A673 (cell line): ENCODE data around the gene SDK1.

ENCODE experiments used
- EZH2 ChIP-seq: fragments of 200-600 bp; sonication (generic); IDR thresholded peaks from 2 replicates; pipeline ENCODE4 v1.6.1; 2017; ENCODE audit warnings: borderline replicate concordance, low read depth, mild to moderate bottlenecking, mixed read lengths, antibody characterized with exemption, low read length; ENCODE audit not compliant: poor library complexity, severe bottlenecking
- TF ChIP-seq, protein P1 (sequence below): fragments of 300-800, 200-600 bp; sonication (generic); conservative IDR thresholded peaks from 2 replicates; pipeline ENCODE4 v1.5.1; 2017; ENCODE audit warnings: low read depth, mild to moderate bottlenecking, antibody characterized with exemption, low read length, moderate library complexity, mixed read lengths

DNA sequence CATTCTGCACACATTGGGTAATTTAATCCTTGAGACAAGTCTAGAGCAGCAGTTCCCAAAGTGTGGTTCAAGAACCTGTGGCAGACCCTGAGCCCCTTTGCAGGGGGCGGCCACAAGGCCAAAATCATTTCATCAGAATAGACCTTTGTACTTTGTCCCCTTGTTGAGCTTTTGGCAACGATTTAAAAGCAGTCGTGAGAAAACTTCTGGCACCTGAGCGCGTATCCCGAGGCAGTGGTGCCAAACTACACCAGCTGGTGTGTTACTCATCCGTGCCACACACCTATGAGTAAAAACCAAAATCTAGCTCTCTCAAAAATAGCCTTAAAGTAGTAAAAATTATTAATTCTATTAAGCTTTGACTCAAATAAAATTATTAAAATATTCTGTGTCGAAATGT, 306.8 kb downstream of the SDK1 start:
- TF ChIP-seq, protein P1, sequence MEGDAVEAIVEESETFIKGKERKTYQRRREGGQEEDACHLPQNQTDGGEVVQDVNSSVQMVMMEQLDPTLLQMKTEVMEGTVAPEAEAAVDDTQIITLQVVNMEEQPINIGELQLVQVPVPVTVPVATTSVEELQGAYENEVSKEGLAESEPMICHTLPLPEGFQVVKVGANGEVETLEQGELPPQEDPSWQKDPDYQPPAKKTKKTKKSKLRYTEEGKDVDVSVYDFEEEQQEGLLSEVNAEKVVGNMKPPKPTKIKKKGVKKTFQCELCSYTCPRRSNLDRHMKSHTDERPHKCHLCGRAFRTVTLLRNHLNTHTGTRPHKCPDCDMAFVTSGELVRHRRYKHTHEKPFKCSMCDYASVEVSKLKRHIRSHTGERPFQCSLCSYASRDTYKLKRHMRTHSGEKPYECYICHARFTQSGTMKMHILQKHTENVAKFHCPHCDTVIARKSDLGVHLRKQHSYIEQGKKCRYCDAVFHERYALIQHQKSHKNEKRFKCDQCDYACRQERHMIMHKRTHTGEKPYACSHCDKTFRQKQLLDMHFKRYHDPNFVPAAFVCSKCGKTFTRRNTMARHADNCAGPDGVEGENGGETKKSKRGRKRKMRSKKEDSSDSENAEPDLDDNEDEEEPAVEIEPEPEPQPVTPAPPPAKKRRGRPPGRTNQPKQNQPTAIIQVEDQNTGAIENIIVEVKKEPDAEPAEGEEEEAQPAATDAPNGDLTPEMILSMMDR: no peak
- TF ChIP-seq EZH2: no peak
